Osteoblast (primary cell): ENCODE results near the gene RYR2. TPM values are rescaled to one million over a fixed set of nuclear protein-coding genes. Genes with fewer than 3 reads are reported as not detected.

Experiments used
- DNase-seq: peaks from one replicate; pipeline ENCODE4 v3.0.0; 2011; ENCODE audit warnings: low spot score, mixed read lengths; ENCODE audit not compliant: insufficient read length; ENCODE audit errors: missing footprints
- H2AFZ ChIP-seq: 2 replicates; pipeline ENCODE4 v1.6.0; 2011; ENCODE audit warnings: mild to moderate bottlenecking, low read length
- H3K27ac ChIP-seq: 2 replicates; pipeline ENCODE4 v1.5.1; 2011; ENCODE audit warnings: mild to moderate bottlenecking, low read depth, low read length, moderate library complexity
- H3K27me3 ChIP-seq: 2 replicates; pipeline ENCODE4 v1.6.0; 2012; ENCODE audit warnings: mild to moderate bottlenecking, control low read depth, inconsistent platforms, low read length, moderate library complexity; ENCODE audit not compliant: insufficient read depth
- H3K36me3 ChIP-seq: 2 replicates; pipeline ENCODE4 v1.5.1; 2011; ENCODE audit warnings: mild to moderate bottlenecking, low read length, control low read depth, moderate library complexity; ENCODE audit not compliant: insufficient read depth
- H3K4me1 ChIP-seq: 2 replicates; pipeline ENCODE4 v1.5.1; 2011; ENCODE audit warnings: mild to moderate bottlenecking, low read length, control low read depth, moderate library complexity; ENCODE audit not compliant: insufficient read depth
- H3K4me2 ChIP-seq: 2 replicates; pipeline ENCODE4 v1.6.0; 2011; ENCODE audit warnings: mild to moderate bottlenecking, low read length; ENCODE audit not compliant: insufficient read depth
- H3K4me3 ChIP-seq: fragments of 200-600 bp; sonication (generic); 3 replicates; pipeline ENCODE4 v1.5.1; 2012; ENCODE audit warnings: mild to moderate bottlenecking, low read length, inconsistent platforms; ENCODE audit not compliant: insufficient read depth
- H3K79me2 ChIP-seq: 2 replicates; pipeline ENCODE4 v1.6.0; 2012; ENCODE audit warnings: mild to moderate bottlenecking, low read length, control low read depth, inconsistent platforms; ENCODE audit not compliant: insufficient read depth
- H3K9me3 ChIP-seq: 2 replicates; pipeline ENCODE4 v1.5.1; 2011; ENCODE audit warnings: low read depth, low read length, control low read depth
- H4K20me1 ChIP-seq: 2 replicates; pipeline ENCODE4 v1.6.0; 2012; ENCODE audit warnings: mild to moderate bottlenecking, low read length, control low read depth; ENCODE audit not compliant: insufficient read depth
- CTCF ChIP-seq: IDR thresholded peaks from 2 replicates; pipeline ENCODE4 v1.5.1; 2011; ENCODE audit warnings: mild to moderate bottlenecking, low read depth, low read length, moderate library complexity; ENCODE audit errors: extremely low read depth
- total RNA-seq: library from RNA; depleted of rRNA; stranded (reverse); fragments of >200 nt; gene quantifications from 2 replicates; pipeline ENCODE4 v1.2.3, GENCODE V29; 2012

The RYR2 gene
- total RNA-seq, 1 donor = not detected

GRCh38 chr1:237754627-237755026, 712.6 kb downstream of the RYR2 start:
- no peaks in the 10 kb centered on the region for H3K36me3 ChIP-seq
- H3K4me2 ChIP-seq = no peak overlapping the region
- TF ChIP-seq CTCF = no peak
- no peaks in the 10 kb centered on the region for H3K27me3 ChIP-seq
- DNase-seq = no peak
- no peak overlapping the region for H3K4me3 ChIP-seq
- H3K4me1 ChIP-seq = no peaks in the 10 kb centered on the region
- no peak overlapping the region for H2AFZ ChIP-seq
- no peaks in the 10 kb centered on the region for H3K79me2 ChIP-seq
- H3K9me3 ChIP-seq = no peaks in the 10 kb centered on the region
- H3K27ac ChIP-seq = no peak overlapping the region
- H4K20me1 ChIP-seq = no peaks in the 10 kb centered on the region

- no peaks in the 10 kb centered on the region for H3K9me3 ChIP-seq
- no peaks in the 10 kb centered on the region for H3K36me3 ChIP-seq
- no peak for TF ChIP-seq CTCF
- no peak overlapping the region for H3K4me2 ChIP-seq
- no peak overlapping the region for H3K27ac ChIP-seq
- no peaks in the 10 kb centered on the region for H3K27me3 ChIP-seq
- no peaks in the 10 kb centered on the region for H3K4me1 ChIP-seq
- H3K79me2 ChIP-seq = no peaks in the 10 kb centered on the region
- no peak overlapping the region for H2AFZ ChIP-seq
- no peaks in the 10 kb centered on the region for H4K20me1 ChIP-seq
- no peak for DNase-seq
- H3K4me3 ChIP-seq = no peak overlapping the region
Measured at GRCh38 chr1:237756304-237756967, 714.5 kb downstream of the RYR2 start.

- Histone ChIP-seq H3K79me2 (no peaks in the 10 kb centered on the region), H3K27me3 (no peaks in the 10 kb centered on the region), H2AFZ (no peak overlapping the region), H3K4me3 (no peak overlapping the region), H3K4me1 (no peaks in the 10 kb centered on the region), H4K20me1 (no peaks in the 10 kb centered on the region), H3K27ac (no peak overlapping the region), H3K36me3 (no peaks in the 10 kb centered on the region), H3K4me2 (no peak overlapping the region), H3K9me3 (no peaks in the 10 kb centered on the region)
- no peak for TF ChIP-seq CTCF
- DNase-seq = no peak
Measured at GRCh38 chr1:237759377-237759776, 717.4 kb downstream of the RYR2 start.

GRCh38 chr1:237760951-237761350, 719.0 kb downstream of the RYR2 start:
- TF ChIP-seq CTCF = no peak
- H3K36me3 ChIP-seq = no peaks in the 10 kb centered on the region

More at GRCh38 chr1:237760951-237761350, 719.0 kb downstream of the RYR2 start:
- no peaks in the 10 kb centered on the region for H3K9me3 ChIP-seq
- no peak overlapping the region for H2AFZ ChIP-seq
- no peak overlapping the region for H3K4me3 ChIP-seq
- H3K27me3 ChIP-seq = no peaks in the 10 kb centered on the region
- DNase-seq = no peak
- H3K79me2 ChIP-seq = no peaks in the 10 kb centered on the region
- no peaks in the 10 kb centered on the region for H4K20me1 ChIP-seq
- no peaks in the 10 kb centered on the region for H3K4me1 ChIP-seq
- H3K27ac ChIP-seq = no peak overlapping the region
- no peak overlapping the region for H3K4me2 ChIP-seq
